Cardiac septum (tissue), 1 donor: ENCODE measurements around the gene PARD6G. TPM values are rescaled to one million over a fixed set of nuclear protein-coding genes. Genes with fewer than 3 reads are reported as not detected.

Experiments used
- DNase-seq: peaks from one replicate; pipeline ENCODE4 v3.0.0-alpha.2; 2020; ENCODE audit warnings: low spot score
- intact Hi-C: fragments of 100-400 bp; cut with DNase I; formaldehyde crosslinking; loops from one replicate; pipeline ENCODE4 v1.14.0; 2022
- total RNA-seq: library from RNA; stranded (reverse); fragmentation: NEBNext Ultra II Directional; extraction: Animal tissue kit (Norgen Biotek cat#: 25700); gene quantifications from one replicate; pipeline ENCODE4 v1.2.1, GENCODE V29; 2021
- donor health status: DM: no; HTN: no; CAD: no.

The PARD6G gene
- total RNA-seq, 1 donor from 2014 or later: 1.3 TPM

- intact Hi-C loops: no loop called here
Observed at GRCh38 chr18:80158365-80158764, 88.9 kb downstream of the PARD6G start.

GRCh38 chr18:80157708-80158343, 89.5 kb downstream of the PARD6G start:
- intact Hi-C loops: no loop called here
- no peak for DNase-seq

More at GRCh38 chr18:80158365-80158764, 88.9 kb downstream of the PARD6G start:
- DNase-seq: no peak

- no peak for DNase-seq
- intact Hi-C loops: no loop called here
Observed at GRCh38 chr18:80154293-80154692, 93.0 kb downstream of the PARD6G start.

GRCh38 chr18:80149667-80150066, 97.6 kb downstream of the PARD6G start:
- no peak for DNase-seq
- intact Hi-C loops: no loop called here

- intact Hi-C loops: no loop called here
- DNase-seq: no peak
Observed at GRCh38 chr18:80148326-80149199, 98.8 kb downstream of the PARD6G start.

GRCh38 chr18:80147418-80148325, 99.6 kb downstream of the PARD6G start:
- DNase-seq: peak; percentile 88
- intact Hi-C loops: no loop called here

GRCh38 chr18:80147037-80147417, 100.3 kb downstream of the PARD6G start:
- intact Hi-C loops: no loop called here
- no peak for DNase-seq

- intact Hi-C loops: no loop called here
- DNase-seq: no peak
Observed at GRCh38 chr18:80145196-80145804, 102.0 kb downstream of the PARD6G start.

GRCh38 chr18:80143881-80144280, 103.4 kb downstream of the PARD6G start:
- DNase-seq: no peak
- intact Hi-C loops: no loop called here

GRCh38 chr18:80140455-80140985, 106.8 kb downstream of the PARD6G start:
- intact Hi-C loops: no loop called here
- no peak for DNase-seq

- DNase-seq: no peak
- intact Hi-C loops: no loop called here
Observed at GRCh38 chr18:80137976-80138375, 109.3 kb downstream of the PARD6G start.

GRCh38 chr18:80137137-80137536, 110.2 kb downstream of the PARD6G start:
- no peak for DNase-seq
- intact Hi-C loops: no loop called here

GRCh38 chr18:80136679-80137078, 110.6 kb downstream of the PARD6G start:
- intact Hi-C loops: no loop called here
- DNase-seq: no peak

GRCh38 chr18:80135136-80135535, 112.2 kb downstream of the PARD6G start:
- intact Hi-C loops: no loop called here
- no peak for DNase-seq

GRCh38 chr18:80133124-80133523, 114.2 kb downstream of the PARD6G start:
- intact Hi-C loops: no loop called here
- DNase-seq: no peak

- intact Hi-C loops: no loop called here
- DNase-seq: no peak
Observed at GRCh38 chr18:80132180-80132812, 115.0 kb downstream of the PARD6G start.

GRCh38 chr18:80130555-80130954, 116.8 kb downstream of the PARD6G start:
- DNase-seq: no peak
- intact Hi-C loops: no loop called here

GRCh38 chr18:80129672-80130367, 117.5 kb downstream of the PARD6G start:
- DNase-seq: no peak
- intact Hi-C loops: no loop called here
